Fibroblast of pulmonary artery (primary cell): ENCODE results near the gene SERAC1.
A peak's percentile ranks its signal among the peaks of the same experiment; 100 is the strongest.

ENCODE experiments used
- DNase-seq: peaks from one replicate; pipeline ENCODE4 v3.0.0-alpha.2; 2010; ENCODE audit warnings: low read depth
- H3K4me3 ChIP-seq: replicated peaks from 2 replicates; pipeline ENCODE4 v1.5.1; 2011; ENCODE audit warnings: low read depth, mild to moderate bottlenecking, control low read depth, low read length, moderate library complexity
- CTCF ChIP-seq: IDR thresholded peaks from 2 replicates; pipeline ENCODE4 v1.5.1; 2011; ENCODE audit warnings: mild to moderate bottlenecking, control low read depth, low read length, inconsistent platforms; ENCODE audit errors: missing control alignments

Gene SERAC1

GRCh38 chr6:158149641-158150040 is 18.4 kb downstream of the SERAC1 start:
- no peak for TF ChIP-seq CTCF
- H3K4me3 ChIP-seq, result no peak overlapping the region
- peak; percentile 38 for DNase-seq

GRCh38 chr6:158143700-158144099 is 24.4 kb downstream of the SERAC1 start:
- peak; percentile 39 for DNase-seq
- peak; percentile 33 for TF ChIP-seq CTCF
- no peak overlapping the region for H3K4me3 ChIP-seq

- no peak for TF ChIP-seq CTCF
- peak; percentile 80 for DNase-seq
- no peak overlapping the region for H3K4me3 ChIP-seq
Measured at GRCh38 chr6:158142789-158143188, 25.3 kb downstream of the SERAC1 start.

GRCh38 chr6:158131926-158132325 is 36.1 kb downstream of the SERAC1 start:
- H3K4me3 ChIP-seq, result no peak overlapping the region
- peak; percentile 63 for TF ChIP-seq CTCF
- DNase-seq, result peak; percentile 54

GRCh38 chr6:158125271-158125670 is 42.8 kb downstream of the SERAC1 start:
- TF ChIP-seq CTCF, result no peak
- no peak for DNase-seq
- no peak overlapping the region for H3K4me3 ChIP-seq

- TF ChIP-seq CTCF, result no peak
- H3K4me3 ChIP-seq, result no peak overlapping the region
- no peak for DNase-seq
Measured at GRCh38 chr6:158124288-158124687, 43.8 kb downstream of the SERAC1 start.

GRCh38 chr6:158122048-158122447 is 46.0 kb downstream of the SERAC1 start:
- TF ChIP-seq CTCF, result no peak
- H3K4me3 ChIP-seq, result no peak overlapping the region
- no peak for DNase-seq
